HK-2 (cell line): ENCODE results near the gene TBL1X.
"Not testable (repeated sequence)": the region's sequence is repeated elsewhere in the genome, so short reads cannot be mapped to it uniquely, and the experiment has no call there.

Experiments used
- DNase-seq: peaks from one replicate; pipeline ENCODE4 v3.0.0-alpha.2; 2018; ENCODE audit not compliant: unreplicated experiment

Gene TBL1X

GRCh38 chrX:9459186-9459748 lies 5.6 kb upstream of the TBL1X start:
- DNase-seq, result no peak

DNA sequence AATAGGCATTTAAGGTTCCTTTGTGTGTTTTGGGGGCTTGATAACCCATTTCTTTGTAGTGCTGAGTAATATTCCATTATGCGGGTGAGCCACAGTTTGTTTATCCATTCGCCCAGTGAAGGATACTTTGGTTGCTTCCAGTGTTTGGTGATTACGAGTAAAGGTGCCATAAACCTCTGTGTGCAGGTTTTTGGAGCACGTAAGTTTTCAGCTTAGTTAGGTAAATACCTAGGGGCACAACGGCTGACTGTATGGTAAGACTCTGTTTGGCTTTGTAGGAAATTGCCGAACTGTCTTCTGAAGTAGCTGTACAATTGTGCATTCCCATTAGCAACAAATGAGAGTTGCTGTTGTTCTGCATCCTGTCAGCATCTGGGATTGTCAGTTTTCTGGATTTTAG lies 3.8 kb upstream of the TBL1X start:
- no peak for DNase-seq

DNA sequence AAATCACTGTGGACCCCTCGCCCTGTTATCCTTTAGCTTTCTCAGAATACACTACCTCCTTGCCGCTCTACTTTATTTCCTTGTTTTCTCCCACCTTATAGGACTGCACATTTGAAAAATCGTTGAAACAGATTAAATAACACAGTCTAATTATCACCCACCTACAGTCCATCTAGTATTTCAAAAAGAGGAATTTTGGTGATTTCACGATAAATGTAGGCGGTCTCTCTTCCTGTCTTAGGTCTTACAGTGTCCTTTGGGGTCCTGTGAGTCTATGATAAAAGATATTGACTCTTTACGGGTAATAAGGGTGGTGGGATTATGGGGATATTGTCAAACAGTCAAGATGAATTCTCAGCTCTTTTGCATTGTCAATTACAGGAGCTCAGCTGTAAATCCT lies 2.4 kb upstream of the TBL1X start:
- no peak for DNase-seq

- DNase-seq, result peak; percentile 27
Measured at GRCh38 chrX:9465380-9466123, 694 bp downstream of the TBL1X start.

DNA sequence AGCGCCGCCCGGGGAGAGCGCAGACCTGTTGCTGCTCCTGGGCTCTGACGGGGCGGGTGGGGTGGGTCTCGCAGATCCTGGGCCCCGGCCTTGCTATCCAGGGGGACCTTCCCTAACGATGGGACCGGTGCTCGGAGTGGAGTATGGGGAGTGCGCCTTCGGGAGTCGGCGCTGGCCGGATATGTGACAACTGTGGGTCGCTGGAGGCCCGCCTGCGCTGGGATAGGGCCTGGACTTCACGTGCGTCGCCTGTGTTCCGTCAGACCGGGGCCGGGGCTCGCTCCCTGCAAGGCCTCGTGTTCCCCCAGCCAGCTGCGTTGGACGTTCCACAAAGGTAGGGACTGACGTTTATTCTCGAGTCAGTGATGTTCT lies 1.3 kb downstream of the TBL1X start:
- peak; percentile 49 for DNase-seq

DNA sequence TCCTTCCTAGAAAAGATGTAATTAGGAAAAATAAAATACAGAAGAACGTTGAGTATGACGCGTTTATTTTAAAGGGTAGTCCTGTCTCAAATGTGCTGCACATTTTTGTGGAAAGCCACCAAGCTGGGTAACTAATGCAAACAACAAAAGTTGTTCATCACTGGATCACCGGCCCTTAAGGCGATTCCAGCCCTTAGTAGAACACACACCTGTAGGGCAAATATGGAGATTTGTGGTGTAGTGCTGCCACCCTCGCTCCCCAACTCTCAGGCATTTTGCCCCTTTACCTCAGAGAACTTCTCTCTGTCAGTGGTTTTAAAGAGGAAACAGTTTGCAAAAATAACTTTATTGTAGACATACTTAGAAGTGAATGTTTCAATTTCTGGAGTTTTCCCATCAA lies 1.9 kb downstream of the TBL1X start:
- no peak for DNase-seq

GRCh38 chrX:9467146-9467545 lies 2.3 kb downstream of the TBL1X start:
- peak; percentile 5 for DNase-seq

DNA sequence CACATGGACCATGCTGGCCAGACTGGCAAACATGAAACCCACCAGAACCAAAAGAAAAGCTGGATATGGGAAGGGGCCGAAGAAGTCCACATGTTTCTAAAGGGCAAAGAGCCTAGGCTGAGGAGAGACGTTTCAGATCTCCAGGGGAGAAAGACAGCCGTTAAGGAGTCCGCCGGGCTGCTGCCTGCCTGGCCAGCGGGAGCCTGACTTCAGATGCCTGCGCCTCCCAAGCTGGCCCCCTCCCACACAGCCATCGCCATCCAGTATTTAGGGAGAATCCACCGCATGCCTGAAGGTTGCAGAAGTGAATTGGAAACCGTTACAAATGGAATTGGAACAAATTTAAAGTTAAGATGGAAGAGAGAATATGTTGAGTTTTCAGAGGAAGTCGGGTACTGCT lies 2.9 kb downstream of the TBL1X start:
- DNase-seq, result no peak

DNA sequence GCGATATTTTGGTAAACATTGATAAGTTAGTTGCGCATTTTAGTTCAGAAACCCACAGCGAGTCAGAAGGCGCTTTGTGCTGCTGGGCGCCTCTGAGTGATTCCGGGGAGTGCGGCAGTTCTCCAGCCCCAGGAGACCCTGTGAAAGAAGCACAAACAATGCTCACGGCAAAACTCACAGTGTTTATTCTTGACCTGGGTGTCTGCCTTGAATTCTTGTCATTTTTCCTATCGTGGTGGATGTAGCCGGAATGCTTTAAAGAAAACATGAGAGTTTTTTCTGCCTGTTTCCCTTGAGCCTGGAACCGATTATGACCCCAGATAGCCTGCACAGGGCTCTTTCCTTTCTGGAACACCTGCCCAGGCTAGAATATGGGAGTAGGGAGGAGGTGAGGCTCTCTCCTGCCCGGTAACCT lies 6.7 kb downstream of the TBL1X start:
- no peak for DNase-seq

- no peak for DNase-seq
Measured at GRCh38 chrX:9473708-9474107, 8.8 kb downstream of the TBL1X start.

- not testable (repeated sequence) for DNase-seq
Measured at GRCh38 chrX:9475417-9475816, 10.6 kb downstream of the TBL1X start.

DNA sequence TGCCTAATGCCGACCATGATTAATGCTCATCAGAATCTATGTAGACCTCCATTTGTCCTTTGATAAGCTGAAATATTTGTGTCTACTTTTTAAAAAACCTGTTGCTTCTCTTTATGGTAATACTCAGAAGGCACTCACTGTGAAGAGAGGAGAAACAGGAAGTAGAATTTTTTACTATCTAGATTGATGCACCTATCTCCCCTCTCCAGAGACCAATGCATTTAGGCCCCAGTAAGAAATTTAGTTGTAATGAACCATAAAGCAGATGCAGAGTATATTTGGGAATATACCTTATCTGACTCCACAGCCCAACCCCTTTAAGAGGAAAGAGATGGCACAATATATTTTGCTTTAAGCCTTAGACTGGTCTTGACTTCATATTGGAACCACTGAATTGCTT lies 11.1 kb downstream of the TBL1X start:
- DNase-seq, result no peak

GRCh38 chrX:9476810-9477575 lies 12.1 kb downstream of the TBL1X start:
- no peak for DNase-seq

DNA sequence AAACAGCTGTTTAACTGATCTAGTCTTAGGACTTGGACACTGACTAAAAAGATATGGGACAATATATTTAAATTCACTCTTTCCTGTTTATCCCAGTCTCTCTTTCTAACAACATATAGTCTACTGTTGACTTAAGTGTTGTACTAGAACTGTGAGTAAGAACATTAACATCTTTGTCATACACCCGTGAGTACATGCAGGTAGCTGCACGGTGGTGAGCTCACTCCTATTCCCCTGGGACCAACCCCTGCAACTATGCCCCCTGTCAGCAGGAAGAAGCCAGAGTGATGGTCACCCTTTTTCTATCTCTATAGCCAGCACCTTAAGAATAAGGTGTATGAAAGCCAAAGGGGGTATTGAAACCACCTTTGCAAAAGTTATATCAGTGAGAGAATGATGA lies 17.6 kb downstream of the TBL1X start:
- DNase-seq, result no peak

- no peak for DNase-seq
Measured at GRCh38 chrX:9482837-9483236, 18.0 kb downstream of the TBL1X start.

- no peak for DNase-seq
Measured at GRCh38 chrX:9483376-9483775, 18.5 kb downstream of the TBL1X start.

DNA sequence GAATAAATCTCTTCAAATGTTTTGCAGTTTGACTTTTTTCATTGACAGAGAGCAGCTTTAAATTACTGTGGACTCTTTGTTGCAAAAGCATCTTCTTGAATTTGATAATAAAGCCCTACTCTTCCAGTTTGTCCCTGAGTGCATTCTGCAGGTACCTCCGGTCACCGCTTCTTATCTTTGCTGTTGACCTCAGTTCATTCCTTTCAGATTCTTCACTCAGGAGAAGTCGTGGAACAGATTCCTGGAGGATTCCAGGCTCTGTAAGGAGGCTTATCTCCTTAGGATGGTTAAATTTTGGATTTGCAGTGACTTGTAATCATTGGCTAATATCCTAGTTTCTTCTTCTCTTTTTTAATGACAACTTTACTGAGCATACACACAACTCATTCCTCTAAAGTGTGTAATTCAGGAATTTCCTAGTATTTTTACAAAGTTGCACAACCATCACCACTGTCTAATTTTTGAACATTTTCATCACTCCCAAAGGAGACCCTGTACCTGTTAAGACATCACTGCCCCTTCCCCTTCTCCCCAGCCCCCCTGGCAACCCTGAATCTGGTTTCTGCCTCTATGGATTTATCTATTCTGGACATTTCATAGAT lies 22.0 kb downstream of the TBL1X start:
- no peak for DNase-seq

DNA sequence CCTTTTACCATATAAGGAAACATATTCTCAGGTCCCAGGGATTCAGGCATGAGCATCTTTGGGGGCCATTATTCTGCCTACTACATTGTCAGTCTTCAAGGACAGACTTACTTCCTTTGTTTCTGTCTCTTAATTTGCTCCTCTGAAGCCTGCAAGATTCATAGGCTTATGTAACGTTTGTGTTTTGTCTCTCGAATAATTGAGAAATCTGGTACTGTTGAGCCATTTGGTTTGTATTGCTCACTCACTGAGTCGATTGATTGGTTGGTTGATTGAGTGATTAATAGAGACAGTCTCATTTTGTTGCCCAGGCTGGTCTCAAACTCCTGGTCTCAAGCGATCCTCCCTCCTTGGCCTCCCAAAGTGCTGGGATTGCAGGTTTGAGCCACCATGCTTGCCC lies 23.7 kb downstream of the TBL1X start:
- no peak for DNase-seq

DNA sequence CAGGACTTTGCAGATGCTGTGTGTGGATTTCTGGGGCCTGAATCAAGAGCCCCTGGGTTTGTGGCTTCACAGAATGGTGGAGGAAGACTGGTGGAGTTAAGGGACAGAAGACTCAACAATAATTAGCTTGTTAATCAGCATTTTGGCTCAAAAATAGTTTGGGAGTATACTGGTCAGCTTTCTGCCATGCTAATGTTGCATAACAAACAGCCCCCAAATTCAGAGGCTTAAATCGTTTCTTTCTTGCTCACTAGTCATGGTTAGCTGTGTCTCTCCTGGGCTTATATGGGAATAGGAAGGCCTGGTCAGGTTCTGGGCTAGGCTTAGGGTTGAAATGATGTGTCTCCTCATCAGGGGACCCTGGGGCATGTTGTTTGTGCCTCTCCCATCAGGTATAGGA lies 24.4 kb downstream of the TBL1X start:
- DNase-seq, result no peak

DNA sequence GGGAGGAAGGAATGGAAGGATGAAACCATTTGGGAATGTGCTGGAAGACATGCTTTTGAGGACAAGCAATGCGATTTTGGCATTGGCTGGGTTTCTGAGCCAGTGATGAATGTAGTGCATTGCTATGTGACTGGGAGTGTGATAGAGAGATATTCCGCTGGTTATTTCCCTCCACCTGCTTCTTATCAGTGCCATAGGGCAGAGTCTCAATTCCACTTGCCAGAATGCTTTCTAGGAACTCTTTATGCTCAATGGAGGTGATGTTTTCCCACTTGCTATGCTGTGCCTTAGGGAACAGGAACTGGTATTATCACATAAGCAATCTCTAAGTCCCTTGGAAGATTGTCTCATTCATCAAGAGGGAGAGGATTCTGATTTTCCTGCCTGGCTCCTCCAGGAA lies 28.0 kb downstream of the TBL1X start:
- no peak for DNase-seq

DNA sequence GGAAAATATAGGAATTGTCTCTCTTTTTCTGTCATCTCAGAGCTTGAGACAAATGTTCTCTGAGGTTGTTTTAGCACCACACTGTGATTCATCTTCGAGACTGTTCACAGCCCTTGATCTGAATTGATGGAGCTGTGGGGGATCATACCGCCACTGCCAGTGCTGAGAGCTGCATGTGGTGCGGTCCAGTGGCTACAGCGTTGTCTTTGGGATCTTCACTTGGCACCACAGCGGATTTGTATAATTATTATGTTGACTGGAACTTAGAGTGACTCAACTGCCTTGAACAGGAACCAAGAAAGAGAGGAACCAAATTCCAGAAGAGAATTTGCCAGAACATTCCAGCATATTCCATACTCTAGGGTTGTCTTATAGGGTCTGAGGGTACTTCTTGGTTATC lies 29.1 kb downstream of the TBL1X start:
- DNase-seq, result peak; percentile 4

DNA sequence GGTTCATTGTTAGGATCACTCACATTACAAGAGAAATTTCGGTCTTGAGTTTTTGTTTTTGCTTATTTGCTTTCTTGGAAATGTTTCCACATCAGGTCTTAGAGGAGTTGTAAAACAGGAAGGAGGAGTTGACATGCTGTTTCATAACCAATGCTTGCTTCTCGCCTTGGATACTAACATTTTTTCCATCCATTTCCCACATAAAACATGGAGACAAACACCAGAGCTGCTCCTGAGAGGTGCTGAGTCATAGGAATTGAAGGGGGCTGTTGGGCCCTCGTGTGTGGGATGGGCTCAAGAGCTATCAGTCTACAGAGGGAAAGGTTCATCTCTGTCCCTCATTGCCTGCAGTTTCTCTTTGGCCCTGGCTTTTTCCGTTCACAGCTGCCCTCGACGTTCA lies 29.9 kb downstream of the TBL1X start:
- no peak for DNase-seq

DNA sequence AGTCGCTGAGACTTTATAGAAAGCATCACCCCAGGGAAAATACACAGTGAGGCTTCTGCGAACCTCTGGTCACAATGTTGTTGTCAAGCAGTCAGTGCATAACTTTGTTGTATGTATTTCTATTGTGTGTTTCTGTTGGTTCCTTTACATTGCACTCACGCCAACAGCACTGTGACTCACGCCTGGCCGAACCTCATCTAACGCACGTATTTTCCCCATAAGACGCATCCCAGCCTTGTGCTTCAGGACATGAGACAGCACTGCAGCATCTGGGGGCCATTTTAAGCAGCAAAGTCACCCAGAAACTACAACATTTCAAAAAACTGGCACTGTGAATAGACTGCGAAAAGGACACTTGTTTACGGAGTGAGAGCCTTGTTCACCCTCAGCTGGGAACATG lies 30.6 kb downstream of the TBL1X start:
- DNase-seq, result no peak
